GM19238 (cell line): ENCODE data around the gene RO60.
A peak's percentile ranks its signal among the peaks of the same experiment; 100 is the strongest.

Experiments
- DNase-seq: peaks from one replicate; pipeline ENCODE4 v3.0.0; 2011; ENCODE audit warnings: low spot score; ENCODE audit not compliant: insufficient read length

Gene RO60

GRCh38 chr1:193060938-193061337 is 1.5 kb downstream of the RO60 start:
- DNase-seq: no peak

GRCh38 chr1:193062698-193063463 is 3.5 kb downstream of the RO60 start:
- DNase-seq: no peak

- DNase-seq: no peak
These were observed 6.5 kb downstream of the RO60 start for GRCh38 chr1:193065954-193066353.

GRCh38 chr1:193066606-193067005 is 7.2 kb downstream of the RO60 start:
- DNase-seq: no peak

GRCh38 chr1:193068013-193068412 is 8.6 kb downstream of the RO60 start:
- no peak for DNase-seq

DNA sequence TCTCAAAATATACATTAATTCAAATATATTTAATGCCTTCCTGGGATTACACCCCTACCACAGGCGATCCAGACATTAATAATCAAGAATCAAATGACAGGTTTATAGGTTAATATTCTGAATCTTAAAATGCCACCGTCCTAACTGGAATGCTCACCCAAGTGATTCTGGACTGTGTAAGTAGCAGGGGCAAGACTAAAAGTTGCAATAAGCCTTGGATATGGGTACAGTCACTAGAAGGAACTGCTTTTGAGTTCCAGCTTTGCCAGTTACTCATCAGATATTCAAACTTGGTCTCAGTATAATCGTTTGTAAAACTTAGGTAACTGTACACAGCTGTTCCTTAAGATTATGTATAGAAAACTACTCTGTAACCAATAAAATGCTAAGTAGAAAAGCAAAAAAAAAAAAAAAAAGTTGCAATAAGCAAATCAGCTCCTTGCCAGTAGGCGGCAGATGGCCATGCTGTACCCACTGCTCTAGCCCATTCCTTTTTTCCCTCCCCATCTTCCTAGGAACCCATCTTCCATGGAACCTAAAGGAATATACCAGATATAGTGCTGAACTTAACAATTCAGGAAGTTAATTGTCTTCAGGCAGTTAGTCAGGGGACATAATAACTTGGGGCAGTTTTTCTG is 10.5 kb downstream of the RO60 start:
- no peak for DNase-seq

DNA sequence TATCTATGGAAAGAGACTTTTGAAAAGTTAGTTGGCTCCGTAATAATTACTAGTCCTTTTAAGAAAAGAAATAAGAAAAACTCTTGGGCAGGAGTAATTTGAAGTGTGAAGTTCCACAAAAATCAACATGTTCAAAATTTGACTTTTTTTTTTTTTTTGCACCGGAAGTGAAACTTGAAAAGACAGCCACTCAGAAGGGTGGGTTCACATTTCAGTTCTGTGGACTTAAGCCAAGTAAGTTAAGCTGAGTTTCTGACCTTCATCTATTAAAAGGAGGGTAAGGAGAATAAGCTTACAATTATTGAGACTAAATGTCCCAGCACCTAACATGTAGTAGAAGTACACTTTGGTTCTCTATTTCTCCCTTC is 11.0 kb downstream of the RO60 start:
- DNase-seq: no peak

DNA sequence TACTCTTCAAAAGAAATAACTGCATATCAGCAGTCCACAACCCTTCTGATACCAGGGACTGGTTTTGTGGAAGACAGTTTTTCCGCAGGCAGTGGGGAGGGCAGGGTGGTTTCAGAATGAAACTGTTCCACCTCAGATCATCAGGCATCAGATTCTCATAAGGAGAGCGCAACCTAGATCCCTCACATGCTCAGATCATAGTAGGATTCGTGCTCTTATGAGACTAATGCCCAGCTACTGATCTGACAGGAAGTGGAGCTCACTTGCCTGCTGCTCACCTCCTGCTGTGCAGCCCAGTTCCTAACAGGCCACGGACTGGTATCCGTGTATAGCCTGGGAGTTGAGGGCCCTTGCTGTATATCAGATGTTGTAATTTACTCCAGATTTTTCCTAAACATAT is 11.5 kb downstream of the RO60 start:
- DNase-seq: no peak

GRCh38 chr1:193077991-193078390 is 18.6 kb downstream of the RO60 start:
- no peak for DNase-seq

GRCh38 chr1:193079187-193079586 is 19.8 kb downstream of the RO60 start:
- DNase-seq: no peak

GRCh38 chr1:193083365-193084088 is 24.1 kb downstream of the RO60 start:
- DNase-seq: no peak

- DNase-seq: no peak
These were observed 25.9 kb downstream of the RO60 start for GRCh38 chr1:193085263-193085662.

DNA sequence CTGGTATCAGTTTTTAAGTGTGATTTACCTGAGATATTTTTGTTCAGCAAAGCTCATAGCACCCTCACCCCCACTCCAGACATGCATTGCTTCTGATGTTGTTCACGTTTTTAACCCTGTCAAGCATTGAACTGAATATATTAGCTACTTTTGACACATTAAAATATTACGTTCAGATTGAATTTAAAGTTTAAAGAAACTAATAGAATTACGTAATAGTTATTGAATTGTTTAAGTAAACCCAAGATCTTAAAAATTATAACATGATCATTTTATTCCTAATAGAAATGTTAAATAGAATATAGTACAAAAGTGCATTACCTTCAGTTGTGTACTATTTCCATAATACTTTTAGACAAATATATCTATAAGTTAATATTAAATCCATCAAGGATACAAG is 26.9 kb downstream of the RO60 start:
- DNase-seq: no peak

- DNase-seq: no peak
These were observed 28.5 kb downstream of the RO60 start for GRCh38 chr1:193087893-193088292.

DNA sequence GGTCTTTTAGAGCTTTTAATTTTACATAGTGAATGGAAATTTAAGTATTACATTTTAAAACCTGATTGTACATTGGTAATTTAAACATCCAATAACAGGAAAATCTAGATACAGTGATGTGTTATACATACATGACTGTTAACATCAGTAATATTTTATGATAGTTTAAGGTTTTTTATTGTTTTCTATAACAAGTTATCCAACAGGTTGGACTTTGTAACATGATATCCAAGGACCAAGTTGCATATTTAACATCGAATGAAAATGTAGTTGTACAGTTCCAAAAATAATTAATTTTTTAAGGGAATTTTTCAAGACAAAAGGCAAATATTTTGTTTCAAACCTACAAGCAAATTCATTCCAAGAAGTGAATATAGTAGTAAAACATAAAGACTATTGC is 31.5 kb downstream of the RO60 start:
- no peak for DNase-seq

GRCh38 chr1:193094112-193094511 is 34.7 kb downstream of the RO60 start:
- DNase-seq: no peak

DNA sequence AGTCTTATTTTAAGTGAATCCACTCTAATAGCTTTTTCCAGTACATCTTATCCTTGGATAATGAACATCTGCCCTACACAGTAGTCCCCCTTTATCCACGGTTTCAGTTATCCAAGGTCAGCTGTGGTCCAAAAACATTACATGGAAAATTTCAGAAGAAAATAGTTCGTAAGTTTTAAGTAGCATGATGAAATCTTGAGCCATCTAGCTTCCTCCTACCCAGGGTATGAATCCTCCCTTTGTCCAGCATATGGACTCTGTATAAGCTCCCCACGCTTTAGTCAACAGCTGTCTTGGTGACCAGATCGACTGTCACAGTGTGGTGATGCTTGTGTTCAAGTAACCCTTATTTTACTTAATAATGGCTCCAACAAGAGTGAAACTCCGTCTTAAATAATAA is 43.2 kb downstream of the RO60 start:
- no peak for DNase-seq

DNA sequence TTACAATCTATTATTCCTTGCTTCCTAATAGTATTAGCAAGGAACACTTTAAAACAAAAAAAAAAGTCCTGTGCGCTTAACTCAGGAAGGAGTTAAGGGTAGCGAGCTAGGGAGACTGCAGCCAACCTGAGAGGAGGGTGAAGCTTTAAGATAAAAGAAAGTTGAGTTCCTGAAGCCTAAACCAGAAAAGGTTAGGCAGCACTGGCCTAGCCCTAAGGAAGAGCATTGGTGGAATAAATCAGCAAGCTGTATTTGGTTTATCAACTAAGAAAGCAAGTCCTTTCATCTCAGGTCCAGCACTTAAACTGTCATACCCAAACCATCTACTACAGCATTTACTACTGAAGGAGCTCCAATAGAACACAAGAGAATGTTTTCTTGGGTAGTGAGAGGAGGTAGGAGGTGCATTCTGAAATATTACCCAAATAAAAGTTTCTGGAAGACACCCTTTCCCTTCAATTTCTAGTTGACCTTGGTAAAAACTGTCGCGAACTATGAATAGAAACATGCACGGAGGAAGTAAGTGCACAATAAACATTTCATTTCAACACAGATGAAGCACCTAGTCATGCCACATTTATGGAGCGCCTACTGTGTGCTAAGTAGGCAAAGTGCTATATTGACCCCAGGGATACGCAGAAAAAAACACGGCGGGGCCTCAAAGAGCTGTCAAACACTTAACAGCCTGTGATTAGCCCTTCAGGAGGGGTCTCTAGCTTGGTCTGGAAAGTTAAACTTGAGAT is 44.5 kb downstream of the RO60 start:
- DNase-seq: no peak

GRCh38 chr1:193104502-193104906 is 45.1 kb downstream of the RO60 start:
- DNase-seq: peak; percentile 42

DNA sequence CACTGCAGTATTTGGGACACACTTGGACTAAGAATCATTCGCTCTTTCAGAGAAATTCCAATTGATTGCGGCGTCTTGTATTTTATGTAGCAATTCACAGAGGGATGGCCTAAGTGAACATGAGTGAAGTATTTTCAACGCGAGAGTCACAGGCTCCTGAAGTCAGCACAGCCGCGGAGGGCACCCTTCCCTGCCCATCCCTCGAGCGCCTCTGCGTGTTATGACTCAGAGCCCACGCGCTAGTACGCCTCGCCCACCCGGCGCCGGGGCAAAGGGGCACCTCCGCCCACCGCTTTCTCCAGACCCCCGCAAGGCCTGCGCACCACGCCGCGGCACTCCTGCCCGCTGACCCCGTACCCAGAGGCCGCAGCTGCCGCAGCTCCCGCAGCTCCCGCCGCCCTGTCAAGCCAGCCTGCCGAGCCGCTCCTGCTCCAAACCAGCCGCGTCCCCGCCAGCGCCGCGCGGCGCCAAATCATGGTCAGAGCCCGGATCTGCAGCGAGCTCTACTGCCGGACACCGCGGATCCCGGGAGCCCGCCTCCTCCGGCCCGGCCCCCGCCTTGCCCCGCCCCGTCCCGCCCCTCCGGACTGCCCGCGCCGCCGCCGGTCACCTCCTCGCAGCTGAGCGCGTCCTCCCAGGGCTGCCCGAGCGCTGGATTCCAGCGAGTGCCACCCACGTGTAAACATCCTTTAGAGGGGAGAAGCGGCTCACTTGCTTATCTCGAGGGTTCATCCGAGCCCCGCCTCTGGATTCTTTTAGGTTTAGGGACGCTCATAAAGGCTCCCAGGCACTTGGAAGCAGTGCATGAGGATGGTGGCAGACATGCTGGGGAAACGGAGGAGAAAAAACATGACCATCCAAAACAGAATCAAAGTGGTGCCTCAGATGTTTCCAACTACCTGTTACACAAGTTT is 45.8 kb downstream of the RO60 start, which contains the start of gene GLRX2:
Gene GLRX2 (minus strand): TSS at position 508 of the 914 bp plus-strand sequence. CDS start 32 bp downstream, at position 476.
- peak; percentile 82 for DNase-seq

- no peak for DNase-seq
These were observed 46.4 kb downstream of the RO60 start for GRCh38 chr1:193105821-193106177.
